Measurements from ENCODE around the gene SEMA5A. TPM values are rescaled to one million over a fixed set of nuclear protein-coding genes. Genes with fewer than 3 reads are reported as not detected.

SEMA5A gene
- total and polyA plus RNA-seq, 2 donors = 4.2 to 78.6 TPM

- Histone ChIP-seq H3K27ac (ENCODE audit: low read depth) (no peak overlapping the region), H3K36me3 (ENCODE audit: insufficient read depth) (no peaks in the 10 kb centered on the region), H3K4me3 (ENCODE audit: low read depth, low read length) (no peak overlapping the region), H3K4me1 (ENCODE audit: insufficient read depth) (no peaks in the 10 kb centered on the region)
- no peak for DNase-seq (ENCODE audit: extremely low spot score)
- WGBS = 94% methylated on average over 1 of the region's 1 CpG
These were observed 359.8 kb downstream of the SEMA5A start for GRCh38 chr5:9186069-9186468.

- Histone ChIP-seq H3K4me3 (ENCODE audit: low read depth, low read length) (no peak overlapping the region), H3K4me1 (ENCODE audit: insufficient read depth) (no peaks in the 10 kb centered on the region), H3K36me3 (ENCODE audit: insufficient read depth) (no peaks in the 10 kb centered on the region), H3K27ac (ENCODE audit: low read depth) (no peak overlapping the region)
- no peak for DNase-seq (ENCODE audit: extremely low spot score)
These were observed 361.9 kb downstream of the SEMA5A start for GRCh38 chr5:9183992-9184391.

- 92% methylated on average over 11 of the region's 11 CpGs for WGBS
- DNase-seq (ENCODE audit: extremely low spot score) = no peak
- no peaks in the 10 kb centered on the region for H3K36me3 ChIP-seq (ENCODE audit: insufficient read depth)
- H3K27ac ChIP-seq (ENCODE audit: low read depth) = no peak overlapping the region
- no peaks in the 10 kb centered on the region for H3K4me1 ChIP-seq (ENCODE audit: insufficient read depth)
- H3K4me3 ChIP-seq (ENCODE audit: low read depth, low read length) = no peak overlapping the region
These were observed 362.8 kb downstream of the SEMA5A start for GRCh38 chr5:9182899-9183695.

- H3K4me3 ChIP-seq (ENCODE audit: low read depth, low read length) = no peak overlapping the region
- no peak overlapping the region for H3K27ac ChIP-seq (ENCODE audit: low read depth)
- no peak for DNase-seq (ENCODE audit: extremely low spot score)
- no peaks in the 10 kb centered on the region for H3K4me1 ChIP-seq (ENCODE audit: insufficient read depth)
- no peaks in the 10 kb centered on the region for H3K36me3 ChIP-seq (ENCODE audit: insufficient read depth)
These were observed 369.2 kb downstream of the SEMA5A start for GRCh38 chr5:9176641-9177040.

- DNase-seq (ENCODE audit: extremely low spot score) = no peak
- Histone ChIP-seq H3K36me3 (ENCODE audit: insufficient read depth) (no peaks in the 10 kb centered on the region), H3K27ac (ENCODE audit: low read depth) (no peak overlapping the region), H3K4me3 (ENCODE audit: low read depth, low read length) (no peak overlapping the region), H3K4me1 (ENCODE audit: insufficient read depth) (no peaks in the 10 kb centered on the region)
- WGBS = 78% methylated on average over 3 of the region's 3 CpGs
These were observed 371.4 kb downstream of the SEMA5A start for GRCh38 chr5:9174446-9174845.

- no peaks in the 10 kb centered on the region for H3K4me1 ChIP-seq (ENCODE audit: insufficient read depth)
- H3K4me3 ChIP-seq (ENCODE audit: low read depth, low read length) = no peak overlapping the region
- no peak overlapping the region for H3K27ac ChIP-seq (ENCODE audit: low read depth)
- 50% methylated on average over 3 of the region's 3 CpGs for WGBS
- H3K36me3 ChIP-seq (ENCODE audit: insufficient read depth) = no peaks in the 10 kb centered on the region
- no peak for DNase-seq (ENCODE audit: extremely low spot score)
These were observed 372.4 kb downstream of the SEMA5A start for GRCh38 chr5:9173281-9174048.

- no peak overlapping the region for H3K4me3 ChIP-seq (ENCODE audit: low read depth, low read length)
These were observed 375.8 kb downstream of the SEMA5A start for GRCh38 chr5:9170026-9170425.

GRCh38 chr5:9169557-9169902 lies 376.3 kb downstream of the SEMA5A start:
- no peak for DNase-seq (ENCODE audit: extremely low spot score)
- Histone ChIP-seq H3K4me1 (ENCODE audit: insufficient read depth) (no peaks in the 10 kb centered on the region), H3K4me3 (ENCODE audit: low read depth, low read length) (no peak overlapping the region), H3K27ac (ENCODE audit: low read depth) (no peak overlapping the region), H3K36me3 (ENCODE audit: insufficient read depth) (no peaks in the 10 kb centered on the region)
- 84% methylated on average over 1 of the region's 1 CpG for WGBS

More at GRCh38 chr5:9170026-9170425, 375.8 kb downstream of the SEMA5A start:
- H3K36me3 ChIP-seq (ENCODE audit: insufficient read depth) = no peaks in the 10 kb centered on the region
- DNase-seq (ENCODE audit: extremely low spot score) = no peak
- no peaks in the 10 kb centered on the region for H3K4me1 ChIP-seq (ENCODE audit: insufficient read depth)
- no peak overlapping the region for H3K27ac ChIP-seq (ENCODE audit: low read depth)

GRCh38 chr5:9168791-9169556 lies 376.9 kb downstream of the SEMA5A start:
- Histone ChIP-seq H3K36me3 (ENCODE audit: insufficient read depth) (no peaks in the 10 kb centered on the region), H3K4me3 (ENCODE audit: low read depth, low read length) (no peak overlapping the region), H3K4me1 (ENCODE audit: insufficient read depth) (no peaks in the 10 kb centered on the region), H3K27ac (ENCODE audit: low read depth) (no peak overlapping the region)
- 78% methylated on average over 5 of the region's 5 CpGs for WGBS
- no peak for DNase-seq (ENCODE audit: extremely low spot score)

- Histone ChIP-seq H3K36me3 (ENCODE audit: insufficient read depth) (no peaks in the 10 kb centered on the region), H3K27ac (ENCODE audit: low read depth) (no peak overlapping the region), H3K4me3 (ENCODE audit: low read depth, low read length) (no peak overlapping the region), H3K4me1 (ENCODE audit: insufficient read depth) (no peaks in the 10 kb centered on the region)
- WGBS = 80% methylated on average over 7 of the region's 7 CpGs
- no peak for DNase-seq (ENCODE audit: extremely low spot score)
These were observed 379.4 kb downstream of the SEMA5A start for GRCh38 chr5:9166202-9167112.

GRCh38 chr5:9165546-9165945 lies 380.3 kb downstream of the SEMA5A start:
- Histone ChIP-seq H3K4me1 (ENCODE audit: insufficient read depth) (no peaks in the 10 kb centered on the region), H3K4me3 (ENCODE audit: low read depth, low read length) (no peak overlapping the region), H3K27ac (ENCODE audit: low read depth) (no peak overlapping the region), H3K36me3 (ENCODE audit: insufficient read depth) (no peaks in the 10 kb centered on the region)
- 92% methylated on average over 6 of the region's 6 CpGs for WGBS
- no peak for DNase-seq (ENCODE audit: extremely low spot score)

- Histone ChIP-seq H3K36me3 (ENCODE audit: insufficient read depth) (no peaks in the 10 kb centered on the region), H3K4me1 (ENCODE audit: insufficient read depth) (no peaks in the 10 kb centered on the region), H3K4me3 (ENCODE audit: low read depth, low read length) (no peak overlapping the region), H3K27ac (ENCODE audit: low read depth) (no peak overlapping the region)
- 75% methylated on average over 1 of the region's 1 CpG for WGBS
- DNase-seq (ENCODE audit: extremely low spot score) = no peak
These were observed 385.1 kb downstream of the SEMA5A start for GRCh38 chr5:9160747-9161146.

- no peak overlapping the region for H3K4me3 ChIP-seq (ENCODE audit: low read depth, low read length)
- WGBS = 99% methylated on average over 2 of the region's 2 CpGs
- no peaks in the 10 kb centered on the region for H3K36me3 ChIP-seq (ENCODE audit: insufficient read depth)
- no peak for DNase-seq (ENCODE audit: extremely low spot score)
- no peak overlapping the region for H3K27ac ChIP-seq (ENCODE audit: low read depth)
- H3K4me1 ChIP-seq (ENCODE audit: insufficient read depth) = no peaks in the 10 kb centered on the region
These were observed 388.1 kb downstream of the SEMA5A start for GRCh38 chr5:9157811-9158210.
